H1 (cell line): ENCODE data around the gene DOCK6. TPM values are rescaled to one million over a fixed set of nuclear protein-coding genes. Genes with fewer than 3 reads are reported as not detected.
"Not testable (repeated sequence)": the region's sequence is repeated elsewhere in the genome, so short reads cannot be mapped to it uniquely, and the experiment has no call there.

ENCODE experiments used
- CTCF ChIA-PET: fragments of 300-600 bp; sonication (Branson Sonifier 250); formaldehyde crosslinking; loops from one replicate; lab custom pipeline; 2021; ENCODE audit not compliant: partially characterized antibody; lab: Charles Lee
- POLR2A ChIA-PET: fragments of 300-600 bp; sonication (Branson Sonifier 250); formaldehyde crosslinking; loops from one replicate; lab custom pipeline; 2021; ENCODE audit warnings: inconsistent platforms; ENCODE audit not compliant: partially characterized antibody; lab: Charles Lee
- DNase-seq, 2 experiments: peaks; one replicate each; pipeline versions ENCODE4 v3.0.0 to v3.0.0-alpha.2; 2010 to 2022; ENCODE audit warnings: low spot score in 2 of 2, low read depth in 1 of 2, mixed read lengths in 1 of 2
- FAIRE-seq: peaks from 2 replicates; lab custom pipeline; 2011; peaks lifted over from hg19 to GRCh38; lab: Jason Lieb, UNC
- H2AFZ ChIP-seq: 2 replicates; pipeline ENCODE4 v1.8.1; 2012; ENCODE audit warnings: low read length, inconsistent platforms
- H2AK5ac ChIP-seq: 2 replicates; pipeline ENCODE4 v1.6.1; 2013; ENCODE audit warnings: low read depth, low read length
- H2BK120ac ChIP-seq: replicated peaks from 2 replicates; pipeline ENCODE3; 2013; ENCODE audit warnings: low read depth, low read length, inconsistent platforms
- H2BK12ac ChIP-seq: 2 replicates; pipeline ENCODE4 v1.6.1; 2013; ENCODE audit warnings: low read depth, low read length
- H2BK15ac ChIP-seq: 2 replicates; pipeline ENCODE4 v1.6.1; 2013; ENCODE audit warnings: low read length
- H2BK20ac ChIP-seq: 2 replicates; pipeline ENCODE4 v1.6.1; 2013; ENCODE audit warnings: low read length
- H2BK5ac ChIP-seq: 2 replicates; pipeline ENCODE4 v1.6.1; 2013; ENCODE audit warnings: low read depth, low read length
- H3K14ac ChIP-seq: 2 replicates; pipeline ENCODE4 v1.6.1; 2013; ENCODE audit warnings: inconsistent platforms; ENCODE audit not compliant: insufficient read length
- H3K18ac ChIP-seq: 2 replicates; pipeline ENCODE4 v1.6.1; 2013; ENCODE audit warnings: low read length; ENCODE audit errors: extremely low read depth
- H3K23ac ChIP-seq: 2 replicates; pipeline ENCODE4 v1.6.1; 2013; ENCODE audit warnings: inconsistent platforms; ENCODE audit not compliant: insufficient read length
- H3K23me2 ChIP-seq: 2 replicates; pipeline ENCODE4 v1.6.1; 2013; ENCODE audit warnings: low read depth, low read length
- H3K27ac ChIP-seq: 2 replicates; pipeline ENCODE4 v1.6.1; 2011; ENCODE audit warnings: low read depth, low read length, inconsistent platforms
- H3K27me3 ChIP-seq, 4 experiments: replicated peaks in 1 of 4; 1 replicate in 1 of 4; 2 replicates in 3 of 4; pipeline versions ENCODE4 v1.6.1 to v1.8.1; 2011 to 2013; ENCODE audit warnings: low read length in 3 of 4, mild to moderate bottlenecking in 3 of 4, inconsistent platforms in 2 of 4, mixed read lengths in 2 of 4, moderate library complexity in 1 of 4; ENCODE audit not compliant: control insufficient read depth in 3 of 4, insufficient read depth in 3 of 4; ENCODE audit errors: extremely low read depth in 1 of 4
- H3K36me3 ChIP-seq, 4 experiments: 2 replicates each; pipeline versions ENCODE4 v1.6.1 to v1.8.1; 2011 to 2013; ENCODE audit warnings: mild to moderate bottlenecking in 4 of 4, low read length in 3 of 4, moderate library complexity in 2 of 4, control low read depth in 1 of 4, inconsistent platforms in 1 of 4; ENCODE audit not compliant: insufficient read depth in 4 of 4, control insufficient read depth in 2 of 4
- H3K4ac ChIP-seq: replicated peaks from 2 replicates; pipeline ENCODE3; 2013; ENCODE audit warnings: low read length, low read depth, mixed read lengths, inconsistent platforms; ENCODE audit not compliant: insufficient read length
- H3K4me1 ChIP-seq, 4 experiments: replicated peaks in 1 of 4; 1 replicate in 1 of 4; 2 replicates in 3 of 4; pipeline versions ENCODE4 v1.6.1 to v1.8.1; 2011 to 2013; ENCODE audit warnings: low read length in 3 of 4, inconsistent platforms in 2 of 4, mixed read lengths in 1 of 4; ENCODE audit not compliant: insufficient read depth in 4 of 4, control insufficient read depth in 3 of 4
- H3K4me2 ChIP-seq, 2 experiments: 2 replicates each; pipeline versions ENCODE4 v1.6.1 to v1.8.1; 2011 to 2013; ENCODE audit warnings: low read depth in 2 of 2, low read length in 2 of 2, control low read depth in 1 of 2, inconsistent platforms in 1 of 2, mild to moderate bottlenecking in 1 of 2; ENCODE audit not compliant: insufficient read depth in 1 of 2
- H3K4me3 ChIP-seq, 4 experiments: fragments of 200-600, 300-600 bp in 1 of 4; sonication (generic), shearing (Covaris generic), sonication (Bioruptor Twin) in 1 of 4; 2 replicates each; pipeline versions ENCODE4 v1.5.1 to v1.8.1; 2011 to 2016; ENCODE audit warnings: low read length in 4 of 4, low read depth in 3 of 4, control low read depth in 2 of 4, inconsistent platforms in 2 of 4, mild to moderate bottlenecking in 2 of 4, mixed read lengths in 1 of 4, moderate library complexity in 1 of 4; ENCODE audit not compliant: insufficient read depth in 2 of 4; ENCODE audit errors: extremely low read depth in 1 of 4
- H3K56ac ChIP-seq: replicated peaks from 2 replicates; pipeline ENCODE3; 2013; ENCODE audit warnings: low read depth, mild to moderate bottlenecking, mixed read lengths, low read length, inconsistent platforms; ENCODE audit not compliant: insufficient read length
- H3K79me1 ChIP-seq: 2 replicates; pipeline ENCODE4 v1.6.1; 2013; ENCODE audit warnings: low read depth, low read length, control low read depth
- H3K79me2 ChIP-seq, 2 experiments: 2 replicates each; pipeline versions ENCODE4 v1.6.1 to v1.8.1; 2012 to 2013; ENCODE audit warnings: low read length in 2 of 2, mild to moderate bottlenecking in 2 of 2, inconsistent platforms in 1 of 2; ENCODE audit not compliant: insufficient read depth in 2 of 2, control insufficient read depth in 1 of 2
- H3K9ac ChIP-seq, 4 experiments: replicated peaks in 1 of 4; 1 replicate in 1 of 4; 2 replicates in 3 of 4; pipeline versions ENCODE4 v1.6.1 to v1.8.1; 2011 to 2013; ENCODE audit warnings: low read depth in 3 of 4, low read length in 3 of 4, control low read depth in 2 of 4, mild to moderate bottlenecking in 2 of 4, moderate library complexity in 2 of 4, inconsistent platforms in 1 of 4; ENCODE audit errors: extremely low read depth in 1 of 4
- H3K9me3 ChIP-seq, 2 experiments: 2 replicates each; pipeline versions ENCODE4 v1.6.1 to v1.8.1; 2012 to 2013; ENCODE audit warnings: mild to moderate bottlenecking in 2 of 2, moderate library complexity in 2 of 2, control low read depth in 1 of 2, inconsistent platforms in 1 of 2, low read depth in 1 of 2, low read length in 1 of 2, mixed read lengths in 1 of 2; ENCODE audit not compliant: insufficient read depth in 2 of 2
- H4K20me1 ChIP-seq, 2 experiments: replicated peaks in 1 of 2; 2 replicates each; pipeline versions ENCODE3 to v1.8.1; 2011 to 2013; ENCODE audit warnings: inconsistent platforms in 2 of 2, low read length in 2 of 2, mild to moderate bottlenecking in 1 of 2; ENCODE audit not compliant: insufficient read depth in 2 of 2, control insufficient read depth in 1 of 2
- H4K5ac ChIP-seq: 2 replicates; pipeline ENCODE4 v1.6.1; 2013; ENCODE audit warnings: low read length, low read depth, mixed read lengths, inconsistent platforms; ENCODE audit not compliant: insufficient read length
- H4K8ac ChIP-seq: 2 replicates; pipeline ENCODE4 v1.8.0; 2013; ENCODE audit warnings: mild to moderate bottlenecking, moderate library complexity, low read length, inconsistent platforms; ENCODE audit not compliant: insufficient read depth; ENCODE audit errors: extremely low read depth
- H4K91ac ChIP-seq: replicated peaks from 2 replicates; pipeline ENCODE3; 2013; ENCODE audit warnings: low read length, mixed read lengths, inconsistent platforms; ENCODE audit not compliant: insufficient read length
- WGBS, 2 experiments: shearing (Covaris generic) in 1 of 2; methylation state at CpG; one replicate each; pipeline versions ENCODE4 v1.1.6 to v1.1.7; 2013 to 2015; ENCODE audit warnings: low lambda C conversion rate in 2 of 2, mixed read lengths in 2 of 2, inconsistent platforms in 1 of 2, low coverage in 1 of 2, missing lambda C conversion rate in 1 of 2; ENCODE audit not compliant: insufficient replicate concordance in 2 of 2, insufficient coverage in 1 of 2, insufficient read length in 1 of 2; ENCODE audit errors: extremely low coverage in 1 of 2, missing lambda C conversion rate in 1 of 2; 5-methylcytosine and 5-hydroxymethylcytosine counted together
- polyA plus RNA-seq, 7 experiments: library from polyadenylated mRNA; depleted of rRNA in 3 of 7; stranded (reverse) in 5 of 7; unstranded in 2 of 7; fragments of >200 nt in 5 of 7; fragments of 200-250 nt in 2 of 7; gene quantifications; 1 replicate in 5 of 7; 2 replicates in 1 of 7; 4 replicates in 1 of 7; pipeline versions ENCODE4 v1.2.1 to v1.2.3, GENCODE V29; 2011 to 2013; ENCODE audit warnings: missing spikeins in 2 of 7, mixed read lengths in 2 of 7
- total RNA-seq: library from RNA; stranded (reverse); fragmentation: NEBNext Ultra II Directional; extraction: Animal tissue kit (Norgen Biotek cat#: 25700); gene quantifications from 2 replicates; pipeline ENCODE4 v1.2.1, GENCODE V29; 2021

DOCK6 gene
- total and polyA plus RNA-seq, 2 of the 8 experiments (the other 6 are each of a cell fraction or from before 2014, with no cell fraction given): 25.5 to 54.7 TPM

DNA sequence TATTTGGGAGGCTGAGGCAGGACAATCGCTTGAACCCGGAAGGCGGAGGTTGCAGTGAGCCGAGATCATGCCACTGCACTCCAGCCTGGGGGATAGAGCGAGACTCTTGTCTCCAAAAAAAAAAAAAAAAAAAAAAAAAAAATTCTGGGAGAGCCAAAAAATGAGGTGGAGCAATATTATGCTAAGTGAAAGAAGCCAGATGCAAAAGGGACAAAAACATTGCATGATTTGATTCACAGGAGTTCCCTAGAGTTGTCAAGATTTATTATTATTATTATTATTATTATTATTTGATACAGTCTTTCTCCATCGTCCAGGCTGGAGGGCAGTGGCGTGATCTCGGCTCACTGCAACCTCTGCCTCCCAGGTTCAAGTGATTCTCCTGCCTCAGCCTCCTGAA lies 81.3 kb downstream of the DOCK6 start:
- not testable (repeated sequence) for H3K4me2 ChIP-seq, H2BK20ac ChIP-seq, H2BK120ac ChIP-seq, H3K14ac ChIP-seq, H3K79me2 ChIP-seq, H3K56ac ChIP-seq, H3K4me1 ChIP-seq, H2AK5ac ChIP-seq, H3K4me3 ChIP-seq, H3K79me1 ChIP-seq, H4K8ac ChIP-seq, H2AFZ ChIP-seq, H4K91ac ChIP-seq, DNase-seq, H2BK15ac ChIP-seq, H3K27ac ChIP-seq, H3K18ac ChIP-seq, FAIRE-seq, H2BK12ac ChIP-seq, H3K23ac ChIP-seq, H4K5ac ChIP-seq, H3K9ac ChIP-seq, H3K4ac ChIP-seq, H3K9me3 ChIP-seq, H2BK5ac ChIP-seq, H3K23me2 ChIP-seq, H3K27me3 ChIP-seq, H4K20me1 ChIP-seq
- H3K36me3 ChIP-seq: peaks cover 0 to 13% (median 4%) of the 10 kb centered on the region in 4 experiments; a peak in 6 of 8 replicates
- 99% methylated on average over 8 of the region's 8 CpGs; no CpG with 5 or more reads in 1 of the 2 experiments for WGBS, 2 experiments
- ChIA-PET CTCF (interaction anchor here (0.7 kb wide), 1 partner anchor 145 kb away, joined by 4 read pairs; no protein-coding TSS in a partner anchor), POLR2A (interaction anchor here (0.8 kb wide), 1 partner anchor 36 kb away, joined by 3 read pairs; no protein-coding TSS in a partner anchor)
